Pancreas (tissue), 10 donors: ENCODE results near the gene ACER2. TPM values are rescaled to one million over a fixed set of nuclear protein-coding genes. Genes with fewer than 3 reads are reported as not detected.

Experiments used
- ATAC-seq, 4 donors: fragments of 200-7000 bp; cut with Tn5 transposase; one replicate each; pipeline versions ENCODE4 v1.8.0 to v1.9.1; 2020; ENCODE audit warnings: mild to moderate bottlenecking in 4 of 4, moderate library complexity in 4 of 4
- DNase-seq, 6 donors: peaks; one replicate each; pipeline ENCODE4 v3.0.0-alpha.2; 2020
- FAIRE-seq: peaks from 2 replicates; lab custom pipeline; 2012; peaks lifted over from hg19 to GRCh38; lab: Jason Lieb, UNC
- H3K27ac ChIP-seq, 4 donors: fragments of 200-600 bp; sonication (generic); 1 replicate in 3 of 4; 2 replicates in 1 of 4; pipeline versions ENCODE4 v1.5.0 to v1.8.0; 2020
- H3K27me3 ChIP-seq, 4 donors: fragments of 200-600 bp; one replicate each; pipeline ENCODE4 v1.8.0; 2021
- H3K36me3 ChIP-seq, 3 donors: fragments of 200-600 bp; sonication (generic) in 1 of 3; one replicate each; pipeline versions ENCODE4 v1.5.0 to v1.8.0; 2020 to 2021
- H3K4me1 ChIP-seq, 3 donors: fragments of 200-600 bp; one replicate each; pipeline ENCODE4 v1.8.0; 2021
- H3K4me3 ChIP-seq, 4 donors: fragments of 200-600 bp; sonication (generic) in 2 of 4; one replicate each; pipeline versions ENCODE4 v1.5.0 to v1.8.0; 2020 to 2021
- H3K9me3 ChIP-seq, 4 donors: fragments of 200-600 bp; one replicate each; pipeline ENCODE4 v1.8.0; 2021
- CTCF ChIP-seq, 4 donors: fragments of 200-600 bp; sonication (generic) in 3 of 4; IDR thresholded peaks; one replicate each; pipeline versions ENCODE4 v1.5.0 to v1.8.0; 2021; ENCODE audit warnings: antibody characterized with exemption in 4 of 4
- WGBS, 2 donors: extraction: QIAGEN DNeasy Blood & Tissue Kit; methylation state at CpG; one replicate each; pipeline ENCODE4 v1.1.7; 2013; 5-methylcytosine and 5-hydroxymethylcytosine counted together
- intact Hi-C, 3 donors: fragments of 100-400 bp; cut with DNase I; formaldehyde crosslinking; loops; one replicate each; pipeline versions ENCODE4 v1.11.1 to v1.14.2; 2022
- polyA plus RNA-seq, 2 donors: library from polyadenylated mRNA; stranded (reverse); fragments of 200-250 nt; gene quantifications; one replicate each; pipeline ENCODE4 v1.2.3, GENCODE V29; 2013
- total RNA-seq, 6 donors: library from RNA; stranded (reverse); fragmentation: NEBNext Ultra II Directional in 4 of 6; extraction: Animal tissue kit (Norgen Biotek cat#: 25700) in 4 of 6; gene quantifications; one replicate each; pipeline versions ENCODE4 v1.2.1 to v1.2.4, GENCODE V29; 2021 to 2023
- donor health status: healthy with polysubstance abuse.
- donor health status: DM: no; HTN: no; CAD: no; lungs with moderate emphysema.
- donor health status: DM: no; HTN: no; CAD: no.
- donor health status: control.
- donor health status: control.
- donor health status: Bipolar disorder and iron deficiency.
- donor health status: DM: yes; HTN: yes; CAD: no.
- donor health status: DM: no; HTN: no; CAD: no.
- donor health status: DM: no; HTN: no; CAD: no.
- donor health status: DM: yes; HTN: yes; CAD: no.

ACER2 gene
- total and polyA plus RNA-seq, 8 donors: 0.84 to 8.8 (median 4.9) TPM

GRCh38 chr9:19464061-19464763 is 55.4 kb downstream of the ACER2 start:
- ATAC-seq: no peak
- Histone ChIP-seq H3K4me1 (no peaks in the 10 kb centered on the region), H3K9me3 (no peaks in the 10 kb centered on the region), H3K27me3 (no peaks in the 10 kb centered on the region), H3K4me3 (peak overlapping the region; percentile 34 to 60 (median 38)), H3K36me3 (no peaks in the 10 kb centered on the region), H3K27ac (no peak overlapping the region)
- 62 to 67% methylated on average over 23 of the region's 23 CpGs for WGBS, 2 donors
- FAIRE-seq: no peak
- TF ChIP-seq CTCF (IDR thresholded peaks at IDR 0.05): no peak
- DNase-seq: no peak
- intact Hi-C loops: no loop called here

GRCh38 chr9:19464764-19465585 is 56.2 kb downstream of the ACER2 start:
- ATAC-seq (peak; percentile 97 to 99 (median 98)), FAIRE-seq (no peak), DNase-seq (peak; percentile 67 to 92 (median 82))
- Histone ChIP-seq H3K36me3 (no peaks in the 10 kb centered on the region), H3K4me3 (peak overlapping the region; percentile 34 to 60 (median 38)), H3K27ac (no peak overlapping the region), H3K4me1 (no peaks in the 10 kb centered on the region), H3K9me3 (no peaks in the 10 kb centered on the region), H3K27me3 (no peaks in the 10 kb centered on the region)
- TF ChIP-seq CTCF (IDR thresholded peaks at IDR 0.05): peak; percentile 80 to 93 (median 89)
- intact Hi-C loops: no loop called here
- WGBS, 2 donors: 11 to 17% methylated on average over 31 to 49 of the region's 49 CpGs

- Histone ChIP-seq H3K4me3 (no peak overlapping the region), H3K4me1 (no peaks in the 10 kb centered on the region), H3K27me3 (no peaks in the 10 kb centered on the region), H3K27ac (no peak overlapping the region), H3K36me3 (no peaks in the 10 kb centered on the region), H3K9me3 (no peaks in the 10 kb centered on the region)
- intact Hi-C loops: no loop called here
- no peak for TF ChIP-seq CTCF (IDR thresholded peaks at IDR 0.05)
- 88 to 92% methylated on average over 13 of the region's 13 CpGs for WGBS, 2 donors
- ATAC-seq: no peak
- DNase-seq: no peak
- FAIRE-seq: no peak
These were observed 56.9 kb downstream of the ACER2 start for GRCh38 chr9:19465586-19466279.

GRCh38 chr9:19466280-19466639 is 57.5 kb downstream of the ACER2 start:
- Histone ChIP-seq H3K9me3 (no peaks in the 10 kb centered on the region), H3K4me3 (no peak overlapping the region), H3K4me1 (no peaks in the 10 kb centered on the region), H3K27ac (no peak overlapping the region), H3K27me3 (no peaks in the 10 kb centered on the region), H3K36me3 (no peaks in the 10 kb centered on the region)
- DNase-seq (no peak), FAIRE-seq (no peak), ATAC-seq (no peak)
- no peak for TF ChIP-seq CTCF (IDR thresholded peaks at IDR 0.05)
- 61 to 67% methylated on average over 2 of the region's 2 CpGs for WGBS, 2 donors
- intact Hi-C loops: no loop called here
